Muscle of arm (tissue), 12 donors: ENCODE data around the gene TBC1D9. TPM values are rescaled to one million over a fixed set of nuclear protein-coding genes. Genes with fewer than 3 reads are reported as not detected.
"Not testable (repeated sequence)": the region's sequence is repeated elsewhere in the genome, so short reads cannot be mapped to it uniquely, and the experiment has no call there.

Experiments
- DNase-seq: peaks from one replicate; pipeline ENCODE4 v3.0.0-alpha.2; 2013
- polyA plus RNA-seq, 12 donors: library from polyadenylated mRNA; unstranded; fragments of 120-200 nt; gene quantifications; one replicate each; pipeline ENCODE4 v1.2.1, GENCODE V29; 2013; ENCODE audit not compliant: insufficient read length in 12 of 12

The TBC1D9 gene
- polyA plus RNA-seq, 12 donors: 14.8 to 27.7 (median 19.3) TPM; not detected in 1

DNA sequence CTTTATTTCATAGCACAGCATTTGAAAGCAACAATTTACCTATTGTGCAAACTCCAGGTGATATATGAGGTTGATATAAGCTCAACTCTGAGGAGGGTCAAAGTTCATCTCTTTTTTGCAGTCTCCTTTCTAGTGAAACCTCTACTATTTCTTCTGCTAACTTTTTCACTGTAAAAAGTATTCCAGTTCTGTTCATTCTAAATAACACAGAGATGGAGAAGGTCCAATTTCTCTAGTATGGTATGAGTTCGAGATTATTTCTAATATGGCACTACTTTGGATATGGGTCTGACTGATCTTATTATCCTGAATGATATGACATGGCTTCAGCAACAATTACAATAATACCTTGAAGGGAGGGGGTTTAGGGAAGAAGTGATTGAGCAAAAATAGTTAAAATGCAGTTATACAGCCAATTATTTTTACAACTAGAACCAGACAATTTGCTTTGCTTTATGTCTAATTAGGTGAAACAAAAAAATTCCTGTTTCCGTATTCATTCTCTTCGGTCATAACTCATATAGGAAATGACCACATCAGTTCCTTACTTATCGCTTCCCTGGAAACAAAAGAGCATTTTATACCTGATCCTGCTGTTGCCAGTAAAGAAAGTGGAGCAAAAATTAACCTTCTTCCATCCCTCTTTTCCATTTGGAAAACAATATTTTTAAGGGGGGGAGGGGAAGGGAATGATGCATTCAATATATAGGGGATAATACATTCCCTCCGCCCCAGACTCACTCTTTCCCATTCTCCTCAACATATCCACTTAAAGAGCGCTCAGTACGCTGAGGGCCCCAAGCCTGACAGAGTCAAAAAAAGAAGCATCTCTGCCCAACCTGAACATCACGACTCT, 1.0 kb downstream of the TBC1D9 start:
- DNase-seq: no peak

DNA sequence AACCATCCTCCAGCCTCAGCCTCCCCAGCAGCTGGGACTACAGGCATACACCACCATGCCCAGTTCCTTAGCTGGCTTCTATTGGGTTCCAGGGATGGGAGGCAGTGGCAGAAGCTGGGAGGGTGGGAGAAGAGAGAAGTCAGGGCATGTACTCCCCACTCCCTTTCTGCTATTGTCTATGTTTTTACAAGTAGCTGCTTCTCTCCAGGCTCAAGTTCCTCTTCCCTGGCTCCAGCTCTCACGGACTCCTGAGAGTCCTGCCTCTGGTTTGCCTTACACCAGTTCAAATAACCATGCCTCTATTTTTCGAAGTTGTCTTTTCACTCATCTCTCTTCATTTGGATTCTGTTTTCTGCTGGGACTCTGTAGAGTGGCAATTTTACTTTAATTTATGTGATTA, 2.9 kb downstream of the TBC1D9 start:
- DNase-seq: no peak

DNA sequence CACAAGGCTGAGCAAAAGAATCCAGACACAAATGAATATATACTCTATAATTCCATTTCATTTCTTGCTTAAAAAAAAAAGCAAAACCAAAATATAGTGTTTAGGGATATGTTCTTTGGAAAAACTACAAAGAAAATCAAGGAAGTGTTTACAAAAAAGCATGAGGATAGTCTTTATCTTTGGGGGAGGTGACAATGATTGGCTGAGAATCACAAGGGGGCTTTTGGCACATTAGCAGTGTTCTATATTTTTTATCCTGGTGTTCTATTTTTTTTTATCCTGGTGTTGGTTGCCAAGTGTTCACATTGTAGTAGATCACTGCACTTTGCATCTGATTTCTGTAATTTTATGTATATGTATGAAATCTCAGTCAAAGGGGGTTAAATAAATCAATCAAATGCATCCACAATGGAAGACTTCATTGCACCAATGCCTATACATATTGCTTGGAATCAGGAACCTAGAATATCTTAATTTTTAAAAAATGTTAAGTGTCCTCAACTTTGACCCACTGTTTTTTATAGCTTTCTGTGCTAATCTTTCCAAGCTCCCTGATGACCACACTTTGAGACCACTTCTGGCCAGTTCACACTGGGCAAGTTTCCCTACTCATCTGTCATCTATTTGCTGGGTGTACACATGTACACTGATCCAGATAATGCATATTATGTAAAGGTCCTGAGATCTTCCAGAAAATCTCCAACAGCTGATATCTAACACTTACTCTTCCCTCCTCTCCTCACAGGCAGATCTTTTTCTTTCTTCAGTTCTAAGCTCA, 3.7 kb downstream of the TBC1D9 start:
- DNase-seq: no peak

DNA sequence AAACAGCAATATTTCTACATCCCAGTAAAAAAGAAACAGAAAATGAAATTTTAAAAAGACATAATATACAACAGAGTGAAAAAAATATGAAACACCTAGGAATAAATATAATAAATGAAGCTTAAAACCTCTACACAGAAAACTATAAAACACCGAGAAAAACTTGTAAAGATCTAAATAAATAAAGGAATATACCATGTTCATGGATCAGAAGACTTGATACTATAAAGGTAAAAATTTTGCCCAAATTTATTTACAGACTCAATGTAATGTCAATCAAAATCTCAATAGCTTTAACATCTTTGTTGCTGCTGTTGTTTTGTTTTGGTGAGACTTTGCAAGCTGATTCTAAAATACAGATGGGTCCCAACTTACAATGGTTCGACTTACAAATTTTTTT, 5.7 kb downstream of the TBC1D9 start:
- no peak for DNase-seq

DNA sequence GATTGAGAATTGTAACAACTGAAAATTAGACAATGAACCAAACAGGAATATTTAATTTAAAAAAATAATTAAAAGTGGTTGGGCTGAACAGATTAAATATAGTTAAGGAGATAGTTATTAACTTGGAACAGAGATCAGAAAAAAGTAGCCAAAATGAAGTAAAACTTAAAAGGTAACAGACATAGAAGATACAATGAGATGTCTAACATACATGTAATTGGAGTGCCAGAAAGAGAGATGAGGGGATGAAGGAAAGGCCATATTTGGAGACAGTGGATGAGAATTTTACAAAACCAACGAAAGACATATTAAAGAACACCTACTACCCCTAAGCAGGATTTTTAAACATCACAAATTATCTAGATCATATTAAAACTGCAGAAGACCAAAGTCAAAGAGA, 8.0 kb downstream of the TBC1D9 start:
- no peak for DNase-seq

DNA sequence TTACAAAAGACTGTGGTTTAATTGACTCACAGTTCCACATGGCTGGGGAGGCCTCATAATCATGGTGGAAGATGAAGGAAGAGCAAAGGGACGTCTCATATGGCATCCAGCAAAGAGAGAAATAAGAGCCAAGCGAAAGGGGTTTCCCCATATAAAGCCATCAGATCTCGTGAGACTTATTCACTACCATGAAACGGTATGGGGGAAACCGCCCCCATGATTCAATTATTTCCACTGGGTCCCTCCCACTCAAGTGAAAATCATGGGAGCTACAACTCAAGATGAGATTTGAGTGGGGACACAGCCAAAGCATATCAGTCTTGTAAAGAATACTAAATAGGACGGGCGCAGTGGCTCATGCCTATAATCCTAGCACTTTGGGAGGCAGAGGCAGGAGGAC, 9.6 kb downstream of the TBC1D9 start:
- DNase-seq: not testable (repeated sequence)

DNA sequence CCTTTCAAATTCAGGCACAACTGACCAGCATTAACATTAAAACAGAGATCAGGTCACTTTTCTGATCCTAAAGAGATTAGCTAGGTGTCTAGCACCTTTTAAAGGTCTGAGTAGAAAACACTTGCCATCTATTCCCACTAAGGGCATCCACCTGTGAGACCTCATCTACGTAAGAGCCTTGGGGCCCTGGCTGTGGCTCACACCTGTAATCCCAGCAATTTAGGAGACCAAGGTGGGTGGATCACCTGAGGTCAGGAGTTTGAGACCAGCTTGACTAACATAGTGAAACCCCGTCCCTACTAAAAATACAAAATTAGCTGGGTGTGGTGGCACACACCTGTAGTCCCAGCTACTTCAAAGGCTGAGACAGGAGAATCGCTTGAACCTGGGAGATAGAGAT, 11.8 kb downstream of the TBC1D9 start:
- no peak for DNase-seq

DNA sequence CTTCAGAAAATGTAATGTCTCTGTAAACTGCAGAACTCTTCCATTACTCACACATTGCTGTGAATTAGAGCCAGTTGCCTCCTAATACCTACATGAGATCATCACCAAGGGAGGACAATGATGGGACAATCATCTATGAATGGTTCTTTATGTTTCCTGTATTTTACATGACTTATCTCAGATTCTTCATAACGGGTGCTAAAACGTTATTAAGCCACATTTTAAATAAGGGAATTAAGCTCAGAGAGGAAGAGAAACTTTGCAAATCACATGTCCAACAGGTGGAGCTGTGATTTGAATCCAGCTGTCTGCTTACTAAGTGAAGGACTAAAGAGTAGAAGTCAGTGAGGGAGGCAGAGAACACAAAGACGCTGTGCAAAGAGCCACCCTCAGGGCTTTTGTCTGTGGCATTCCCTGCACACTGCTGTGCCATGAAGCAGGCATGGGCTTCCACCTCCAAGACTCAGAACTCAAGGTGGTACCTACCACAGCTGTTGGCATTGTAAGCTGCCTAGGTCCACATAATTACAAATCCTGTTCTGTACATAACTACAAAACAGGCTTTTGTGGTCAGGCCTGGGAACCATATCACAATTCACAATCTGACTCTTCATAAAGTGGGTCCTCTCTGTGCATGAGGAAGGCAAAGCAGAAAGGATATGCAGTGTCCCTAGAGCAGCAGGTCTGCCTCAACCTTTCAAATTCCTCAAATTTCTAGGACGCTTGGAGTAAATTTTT, 12.8 kb downstream of the TBC1D9 start:
- DNase-seq: peak; percentile 27

DNA sequence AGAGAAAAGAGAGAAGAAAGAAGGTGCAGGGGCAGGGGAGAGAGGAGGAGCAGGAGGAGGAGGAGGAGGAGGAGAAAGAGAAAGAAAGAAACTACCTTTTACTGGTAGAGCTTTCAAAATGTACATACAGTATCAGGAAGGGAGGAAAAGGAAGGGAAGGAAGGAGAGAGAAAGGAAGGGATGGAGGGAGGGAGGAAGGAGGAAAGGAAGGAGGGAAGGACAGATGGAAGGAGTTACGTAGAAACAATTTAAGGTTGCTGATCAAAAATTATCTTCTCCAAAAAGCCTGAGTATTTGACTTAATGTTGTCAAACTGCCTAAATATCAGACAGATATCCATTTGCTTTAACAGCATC, 13.4 kb downstream of the TBC1D9 start:
- DNase-seq: no peak

DNA sequence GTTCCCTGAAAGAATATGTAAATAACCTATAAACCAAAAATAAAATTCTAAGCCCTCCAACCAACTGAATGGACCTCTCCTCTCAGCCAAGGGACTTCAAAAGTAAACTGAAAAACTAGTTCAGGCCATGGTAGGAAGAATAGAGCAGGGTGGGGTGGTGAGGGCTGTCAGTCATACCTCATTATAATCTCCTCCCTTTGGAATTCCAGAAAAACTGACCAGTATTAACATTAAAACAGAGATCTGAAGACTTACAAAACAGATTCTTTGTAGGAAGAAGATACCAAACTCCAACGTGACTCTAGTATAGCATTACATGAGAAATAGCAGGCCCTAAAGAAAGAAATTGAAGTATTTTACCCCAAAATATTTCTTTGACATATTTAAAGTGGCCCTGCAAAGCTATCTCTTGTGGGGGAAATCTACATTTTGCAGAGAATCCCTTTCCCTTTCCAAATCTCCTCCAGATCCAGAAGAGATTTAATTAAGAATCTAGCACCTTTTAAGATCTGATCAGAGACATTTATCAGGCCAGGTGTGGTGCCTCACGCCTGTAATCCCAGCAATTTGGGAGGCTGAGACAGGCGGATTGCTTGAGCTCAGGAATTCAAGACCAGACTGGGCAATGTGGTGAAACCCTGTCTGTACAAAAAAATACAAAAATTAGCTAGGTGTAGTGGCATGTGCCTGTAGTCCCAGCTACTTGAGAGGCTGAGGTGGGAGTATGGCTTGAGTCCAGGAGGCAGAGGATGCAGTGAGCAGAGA, 15.1 kb downstream of the TBC1D9 start:
- no peak for DNase-seq

DNA sequence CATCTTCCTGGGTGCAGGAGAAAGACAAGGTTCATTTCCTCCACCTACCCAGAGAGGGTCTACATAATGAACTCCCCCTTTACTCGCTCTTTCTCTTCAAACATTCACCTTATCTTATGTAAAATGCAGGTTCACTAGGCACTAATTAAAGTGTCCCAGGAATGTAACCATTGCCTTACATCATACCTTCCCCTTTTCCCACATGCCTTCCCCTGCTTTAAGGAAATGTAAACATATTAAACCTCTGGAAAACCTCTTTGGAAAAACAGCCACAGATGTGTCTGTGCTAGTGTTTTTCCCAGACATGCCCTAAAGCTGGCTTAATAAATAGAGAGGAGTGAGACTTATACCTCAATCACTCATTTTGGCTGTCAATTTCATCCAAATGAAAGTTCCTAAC, 15.8 kb downstream of the TBC1D9 start:
- DNase-seq: no peak

DNA sequence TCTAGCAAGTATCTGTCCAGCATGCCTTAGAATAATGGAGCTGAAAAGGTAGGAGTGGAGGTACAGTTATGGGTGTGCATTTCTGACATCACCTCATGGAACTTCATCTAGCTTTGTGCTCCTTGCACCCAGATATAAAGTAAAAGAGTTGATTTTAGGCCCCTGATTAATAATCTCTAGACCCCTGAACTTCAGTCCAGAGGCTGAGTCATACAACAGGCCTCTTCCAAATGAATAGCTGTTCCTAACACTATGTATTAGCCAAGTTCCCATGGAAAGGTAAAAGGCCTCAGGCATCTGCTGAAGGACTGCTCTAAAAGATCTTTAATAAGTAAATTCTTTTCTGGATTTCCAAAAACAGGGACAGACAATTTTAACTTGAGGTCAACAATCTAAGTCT, 16.2 kb downstream of the TBC1D9 start:
- no peak for DNase-seq

DNA sequence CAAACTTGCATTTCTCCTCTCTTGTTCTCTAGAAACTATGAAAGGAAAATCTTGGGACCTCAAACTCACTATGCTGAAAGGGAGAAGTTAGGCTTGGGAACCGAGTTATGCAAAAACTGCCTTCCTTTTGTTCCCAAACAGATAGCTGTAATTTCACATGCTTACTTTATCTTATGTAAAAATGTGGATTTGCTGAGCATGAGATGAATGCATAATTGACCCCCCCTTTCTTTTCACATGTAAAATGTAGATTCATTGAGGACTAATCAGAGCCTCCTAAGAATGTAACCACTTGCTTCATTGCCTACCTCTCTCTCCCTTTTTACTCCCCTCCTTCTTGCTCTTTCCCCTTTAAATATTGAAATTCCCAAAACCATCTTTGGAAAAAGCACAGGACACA, 18.0 kb downstream of the TBC1D9 start:
- no peak for DNase-seq

DNA sequence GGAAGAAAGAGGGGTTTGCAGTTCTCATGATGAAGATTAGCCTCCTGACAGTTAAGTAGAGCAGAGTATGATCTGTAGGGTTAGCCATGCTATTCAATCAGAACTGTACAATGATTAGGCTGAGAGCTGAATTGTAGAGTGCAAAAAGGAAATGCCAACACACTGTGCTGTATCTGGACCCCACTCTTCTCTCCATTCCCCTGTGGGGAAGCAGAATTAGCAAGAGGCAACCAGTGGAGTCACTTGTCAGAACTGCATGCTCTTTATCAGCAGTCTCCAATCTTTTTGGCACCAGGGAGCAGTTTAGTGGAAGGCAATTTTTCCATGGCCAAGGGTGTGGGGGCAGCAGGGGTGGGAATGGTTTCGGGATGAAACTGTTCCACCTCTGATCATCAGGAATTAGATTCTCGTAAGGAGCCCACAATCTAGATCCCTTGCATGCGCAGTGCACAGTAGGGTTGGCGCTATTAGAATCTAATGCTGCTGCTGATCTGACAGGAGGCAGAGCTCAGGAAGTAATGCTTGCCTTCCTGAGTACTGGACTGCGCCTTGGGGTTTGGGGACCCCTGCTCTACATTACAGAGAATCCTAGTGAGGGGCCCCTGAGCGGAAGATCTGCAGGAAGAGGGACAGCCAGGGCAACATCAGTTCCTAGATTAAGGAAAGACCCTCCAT, 19.4 kb downstream of the TBC1D9 start:
- DNase-seq: no peak

DNA sequence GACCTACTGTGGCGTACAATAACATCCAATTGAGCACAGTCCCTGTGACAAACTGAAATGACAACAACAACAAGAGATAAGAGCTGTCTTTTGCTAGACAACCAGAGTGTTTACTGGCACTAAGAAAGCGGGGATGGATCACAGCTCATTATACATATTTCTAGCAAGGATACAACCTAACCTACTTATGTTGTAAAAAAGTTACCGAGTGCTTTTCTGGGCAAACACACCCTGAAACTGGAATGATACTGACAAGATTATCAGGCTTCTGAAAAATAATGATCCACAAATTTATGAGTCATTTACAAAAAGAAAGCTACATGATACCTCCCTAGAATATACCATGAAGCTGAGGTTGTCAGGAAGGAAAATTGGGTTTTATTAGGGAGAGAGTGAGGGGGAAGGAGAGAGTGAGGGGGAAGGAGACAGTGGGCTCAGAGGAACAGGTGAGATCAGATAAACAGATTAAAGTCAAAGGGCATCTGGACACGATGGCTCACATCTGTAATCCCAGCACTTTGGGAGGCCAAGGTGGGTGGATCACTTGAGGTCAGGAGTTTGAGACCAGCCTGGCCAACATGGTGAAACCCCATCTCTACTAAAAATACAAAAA, 20.3 kb downstream of the TBC1D9 start:
- DNase-seq: no peak

DNA sequence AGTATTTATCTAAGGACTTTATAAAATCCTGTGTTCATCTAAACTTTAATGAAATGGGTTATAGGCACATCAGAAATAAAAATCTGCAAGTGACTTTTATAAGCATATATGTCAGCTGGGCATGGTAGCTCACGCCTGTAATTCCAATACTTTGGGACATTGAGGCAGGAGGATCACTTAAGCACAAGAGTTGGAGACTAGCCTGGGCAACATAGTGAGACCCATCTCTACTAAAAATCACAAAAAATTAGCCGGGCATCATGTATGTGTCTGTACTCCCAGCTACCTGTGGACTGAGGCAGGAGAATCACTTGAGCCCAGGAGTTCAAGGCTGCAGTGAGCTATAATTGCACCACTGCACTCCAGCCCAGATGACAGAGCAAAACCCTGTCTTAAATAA, 20.9 kb downstream of the TBC1D9 start:
- no peak for DNase-seq

DNA sequence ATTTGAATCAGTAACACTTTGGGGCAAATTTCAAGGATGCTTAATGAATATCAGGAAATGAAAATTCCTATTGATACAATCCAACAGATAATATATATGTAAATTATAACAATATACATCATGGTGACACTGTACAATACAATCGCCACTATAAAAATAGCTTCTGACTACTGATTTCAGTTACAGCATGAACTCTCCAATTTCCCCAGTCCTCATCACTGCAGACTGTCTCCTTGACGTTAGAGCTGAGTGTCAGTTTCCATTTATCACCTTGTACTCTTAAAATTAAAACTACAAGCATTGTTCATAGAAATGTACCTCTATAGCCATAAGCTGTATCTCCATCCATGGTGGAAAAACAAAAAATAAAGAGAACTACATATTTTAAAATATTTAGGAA, 23.4 kb downstream of the TBC1D9 start:
- DNase-seq: no peak

DNA sequence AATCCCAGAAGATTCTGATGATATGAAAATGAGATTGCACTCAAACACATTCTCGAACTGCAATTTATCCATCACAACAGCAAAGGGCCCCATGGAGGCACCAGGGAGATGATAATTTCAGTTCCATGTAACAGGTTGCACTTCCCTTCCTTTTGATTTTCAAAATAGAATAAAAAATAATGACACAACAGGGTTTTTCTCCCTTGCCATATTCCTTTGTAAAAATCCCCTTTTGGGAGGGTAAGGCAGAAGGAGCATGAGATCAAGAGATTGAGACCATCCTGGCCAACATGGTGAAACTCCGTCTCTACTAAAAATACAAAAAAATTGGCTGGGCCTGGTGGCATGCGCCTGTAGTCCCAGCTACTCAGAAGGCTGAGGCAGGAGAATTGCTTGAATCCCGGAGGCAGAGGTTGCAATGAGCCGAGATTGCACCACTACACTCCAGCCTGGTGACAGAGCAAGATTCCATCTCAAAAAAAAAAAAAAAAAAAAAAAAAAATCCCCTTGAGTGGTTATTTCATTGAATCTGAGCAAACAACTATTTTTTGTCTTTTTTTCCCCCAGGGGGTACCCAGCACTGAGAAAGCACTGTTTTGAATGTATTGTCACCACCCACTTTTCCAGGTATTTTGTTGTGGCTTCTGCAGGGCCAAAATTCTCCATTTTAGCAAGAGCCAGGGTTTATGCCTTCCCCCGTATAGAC, 26.7 kb downstream of the TBC1D9 start:
- DNase-seq: no peak

DNA sequence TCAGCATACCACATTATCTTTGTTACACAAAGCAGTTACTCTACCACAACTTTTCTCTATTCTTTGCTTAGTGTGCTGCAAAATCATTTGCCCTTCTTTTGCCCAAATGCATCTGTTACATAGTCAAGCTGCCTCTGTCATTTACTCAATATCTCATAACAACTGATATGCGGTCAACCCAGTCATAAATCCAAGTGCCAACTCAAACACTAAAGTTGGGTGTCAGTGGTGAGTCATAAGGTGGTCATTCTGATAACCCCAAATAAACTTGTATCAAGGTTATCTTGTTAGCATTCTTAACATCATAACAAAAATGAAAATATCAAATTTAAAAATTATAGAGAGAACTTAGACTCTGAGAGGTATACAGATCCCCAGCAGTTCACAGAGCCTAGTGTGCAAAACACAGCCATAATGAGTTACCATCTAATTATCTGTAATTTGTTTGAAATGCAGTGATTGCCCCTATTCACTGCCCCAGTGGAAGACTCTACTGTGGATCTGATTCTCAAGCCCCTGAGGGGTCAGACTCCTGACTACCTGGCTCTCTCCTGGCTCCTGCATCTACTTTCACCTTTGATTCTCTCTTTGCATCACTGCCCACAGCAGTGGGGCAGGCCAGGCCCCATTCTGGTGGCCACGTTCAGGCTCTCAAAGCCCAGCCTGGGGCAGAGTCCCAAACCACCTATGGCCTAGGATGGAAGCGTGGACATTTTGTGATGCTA, 29.2 kb downstream of the TBC1D9 start:
- DNase-seq: no peak
